ENCODE data around the gene MRGPRD.

Gene MRGPRD

GRCh38 chr11:68970921-68971636 is 9.7 kb downstream of the MRGPRD start:
- no peak for DNase-seq (ENCODE audit: extremely low read depth in 1 of 2, low read depth in 1 of 2)

DNA sequence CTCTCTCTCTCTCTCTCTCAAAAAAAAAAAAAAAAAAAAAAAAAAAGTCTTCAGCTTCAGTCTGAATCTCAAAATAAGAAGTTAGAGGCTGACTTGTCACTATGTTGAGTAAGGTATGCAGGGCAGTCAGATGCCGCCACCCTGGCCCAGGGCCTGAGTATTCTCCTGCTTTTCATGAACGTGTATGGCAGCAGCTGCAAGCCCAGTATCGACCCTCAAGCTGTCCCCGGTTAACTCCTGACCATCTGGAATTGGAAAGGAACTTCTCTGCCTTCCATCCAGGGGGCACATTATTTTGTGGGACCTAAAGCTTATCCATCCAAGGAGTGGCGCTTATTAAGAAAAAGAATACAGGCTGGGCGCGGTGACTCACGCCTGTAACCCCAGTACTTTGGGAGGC is 11.4 kb downstream of the MRGPRD start:
- DNase-seq (ENCODE audit: extremely low read depth in 1 of 2, low read depth in 1 of 2): no peak

DNA sequence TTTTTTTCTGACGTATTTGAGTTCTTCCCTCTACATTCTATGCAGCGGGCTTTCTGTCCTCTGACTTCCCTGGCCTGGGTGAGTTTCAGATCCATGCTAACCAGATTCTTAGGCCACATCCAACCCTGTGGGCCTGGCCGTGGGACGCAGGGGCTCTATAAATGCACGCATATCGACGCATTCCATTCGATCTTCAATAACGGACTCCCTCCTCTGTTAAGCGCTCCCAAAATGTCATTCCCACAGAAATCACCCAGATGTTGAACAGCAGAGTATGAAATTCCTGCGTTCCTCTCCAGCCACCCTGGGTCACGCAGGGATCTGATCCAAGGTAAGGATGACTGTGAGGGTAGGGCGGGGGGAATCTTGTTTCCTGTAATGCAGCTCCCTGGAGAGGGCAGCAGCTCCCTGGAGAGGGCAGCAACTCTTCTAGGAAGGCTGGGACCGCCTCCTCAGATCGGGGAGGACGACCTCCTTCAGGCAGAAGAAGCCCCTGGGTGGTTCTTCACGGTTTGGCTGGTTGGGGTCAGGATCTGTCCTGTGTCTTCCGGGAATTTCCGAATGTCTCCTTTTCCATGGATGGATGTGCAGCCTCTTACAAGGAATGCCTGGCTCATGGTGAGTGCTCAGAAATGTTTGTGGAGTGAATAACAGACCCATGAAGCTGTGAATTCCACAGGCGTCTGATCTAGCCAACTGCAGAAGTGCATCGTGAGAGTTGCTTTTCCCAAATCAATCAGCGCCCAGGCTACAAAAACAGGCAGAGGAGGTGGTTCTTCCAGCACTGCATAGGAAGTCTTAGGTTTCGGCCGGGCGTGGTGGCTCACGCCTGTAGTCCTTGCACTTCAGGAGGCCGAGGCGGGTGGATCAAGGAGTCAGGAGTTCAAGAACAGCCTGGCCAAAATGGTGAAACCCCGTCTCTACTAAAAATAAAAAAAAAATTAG is 12.2 kb downstream of the MRGPRD start:
- DNase-seq (ENCODE audit: extremely low read depth in 1 of 2, low read depth in 1 of 2): no peak

DNA sequence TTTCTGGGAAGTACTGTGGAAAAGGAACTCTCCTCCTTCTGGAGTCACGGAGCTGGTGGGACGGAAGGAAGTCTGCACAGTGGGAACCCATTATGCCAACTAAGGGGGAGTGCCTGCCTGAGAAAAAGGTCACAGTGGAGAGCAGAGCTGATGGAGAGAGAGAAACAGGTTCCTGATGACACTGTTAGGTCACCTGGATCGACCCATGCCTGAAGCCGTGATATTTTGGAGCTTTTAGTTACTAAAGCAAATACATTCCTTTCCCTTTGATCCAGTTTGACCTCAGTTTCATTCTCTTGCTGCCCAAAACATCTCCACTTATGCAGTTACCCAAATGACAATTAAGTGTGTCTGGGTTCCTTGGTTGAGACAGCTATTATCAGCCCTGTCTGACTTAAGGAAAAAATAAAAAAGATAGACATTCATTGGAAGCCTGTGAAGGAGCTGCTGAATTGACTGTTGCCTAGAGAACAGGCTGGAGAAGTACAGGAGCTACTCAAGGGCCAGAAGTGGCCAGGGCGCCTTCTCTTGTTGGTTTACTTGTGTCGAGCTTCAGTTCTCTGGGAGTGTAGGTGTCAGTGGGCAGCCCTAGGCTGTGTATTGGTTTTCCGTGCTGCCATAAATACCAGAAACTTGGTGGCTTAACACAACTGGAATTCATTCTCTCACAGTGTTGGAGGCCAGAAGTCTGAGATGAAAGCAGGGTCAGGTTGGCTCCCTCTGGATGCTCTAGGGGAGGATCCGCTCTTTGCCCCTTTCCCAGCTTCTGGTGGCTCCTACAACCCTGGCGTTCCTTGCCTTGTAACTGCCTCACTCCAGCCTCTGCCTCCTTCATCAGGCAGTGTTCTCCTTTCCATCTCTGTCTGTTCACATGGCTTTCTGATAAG is 13.6 kb downstream of the MRGPRD start:
- DNase-seq (ENCODE audit: extremely low read depth in 1 of 2, low read depth in 1 of 2): no peak

DNA sequence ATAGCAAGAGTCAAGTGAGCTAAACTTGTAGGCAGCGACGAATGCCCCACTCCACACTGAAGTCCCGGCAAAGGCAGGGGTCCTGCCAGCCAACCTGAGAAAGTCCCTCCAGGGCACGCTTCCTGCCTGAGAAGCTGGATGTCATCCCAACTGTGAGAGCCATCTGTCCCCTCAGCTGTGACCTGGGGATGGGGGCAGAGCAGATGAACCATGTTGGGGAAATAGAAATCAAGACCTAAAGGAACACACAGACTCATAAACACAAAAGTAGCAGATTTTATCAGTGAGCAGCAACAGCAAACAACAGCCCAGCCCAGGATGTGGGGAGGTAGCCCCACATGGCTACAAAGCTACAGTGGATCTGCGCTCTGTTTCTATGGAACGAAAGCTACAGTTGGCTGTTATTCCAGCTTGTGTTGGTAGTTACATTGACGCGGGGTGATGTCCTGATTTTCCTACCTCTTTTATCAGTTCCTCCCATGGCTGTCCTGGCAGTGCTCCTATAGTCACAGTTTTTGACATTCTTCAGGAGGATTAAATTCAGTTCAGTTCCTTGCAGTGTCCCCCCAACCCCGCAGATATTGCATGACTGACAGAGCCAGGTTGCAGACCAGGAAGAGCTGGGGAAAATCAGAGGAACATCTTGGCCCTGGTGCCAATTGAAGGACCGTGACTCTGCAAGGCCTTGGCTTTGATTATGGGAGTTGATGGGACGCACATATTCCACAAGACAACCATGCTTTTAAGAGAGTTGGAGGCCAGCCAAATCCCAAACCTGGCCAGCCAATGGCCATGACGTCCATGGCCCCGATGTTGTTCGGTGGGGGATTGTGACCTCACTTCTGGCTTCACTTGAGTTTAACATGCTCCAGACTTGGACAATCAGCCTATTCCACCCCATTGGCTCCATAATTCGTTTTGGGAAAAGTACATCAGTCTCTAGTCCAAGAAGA is 14.6 kb downstream of the MRGPRD start:
- DNase-seq (ENCODE audit: extremely low read depth in 1 of 2, low read depth in 1 of 2): no peak

GRCh38 chr11:68963779-68964178 is 17.0 kb downstream of the MRGPRD start:
- no peak for DNase-seq (ENCODE audit: extremely low read depth in 1 of 2, low read depth in 1 of 2)

- DNase-seq (ENCODE audit: extremely low read depth in 1 of 2, low read depth in 1 of 2): no peak
Observed at GRCh38 chr11:68962527-68963250, 18.1 kb downstream of the MRGPRD start.

DNA sequence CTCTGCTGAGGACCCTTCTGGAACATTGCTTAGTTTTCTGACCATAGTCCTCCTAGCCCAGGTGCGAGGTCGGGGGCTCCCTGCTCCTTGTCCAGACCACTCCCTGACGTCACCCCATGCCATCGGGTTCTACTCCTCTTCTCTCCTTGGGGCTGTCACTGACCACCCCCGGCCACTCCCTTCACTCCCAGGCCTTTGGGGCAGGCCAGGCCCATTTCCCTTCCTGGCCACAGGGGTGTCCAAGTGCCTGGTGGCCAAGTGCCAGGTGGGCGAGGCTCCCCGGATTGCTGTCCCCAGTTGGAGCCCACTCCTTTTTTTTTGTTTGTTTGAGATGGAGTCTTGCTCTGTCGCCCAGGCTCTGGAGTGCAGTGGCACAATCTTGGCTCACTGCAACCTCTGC is 19.5 kb downstream of the MRGPRD start:
- DNase-seq (ENCODE audit: extremely low read depth in 1 of 2, low read depth in 1 of 2): no peak

GRCh38 chr11:68960294-68961071 is 20.3 kb downstream of the MRGPRD start:
- no peak for DNase-seq (ENCODE audit: extremely low read depth in 1 of 2, low read depth in 1 of 2)

- DNase-seq (ENCODE audit: extremely low read depth in 1 of 2, low read depth in 1 of 2): no peak
Observed at GRCh38 chr11:68959465-68960293, 21.1 kb downstream of the MRGPRD start.

- DNase-seq (ENCODE audit: extremely low read depth in 1 of 2, low read depth in 1 of 2): no peak
Observed at GRCh38 chr11:68958211-68958610, 22.6 kb downstream of the MRGPRD start.

DNA sequence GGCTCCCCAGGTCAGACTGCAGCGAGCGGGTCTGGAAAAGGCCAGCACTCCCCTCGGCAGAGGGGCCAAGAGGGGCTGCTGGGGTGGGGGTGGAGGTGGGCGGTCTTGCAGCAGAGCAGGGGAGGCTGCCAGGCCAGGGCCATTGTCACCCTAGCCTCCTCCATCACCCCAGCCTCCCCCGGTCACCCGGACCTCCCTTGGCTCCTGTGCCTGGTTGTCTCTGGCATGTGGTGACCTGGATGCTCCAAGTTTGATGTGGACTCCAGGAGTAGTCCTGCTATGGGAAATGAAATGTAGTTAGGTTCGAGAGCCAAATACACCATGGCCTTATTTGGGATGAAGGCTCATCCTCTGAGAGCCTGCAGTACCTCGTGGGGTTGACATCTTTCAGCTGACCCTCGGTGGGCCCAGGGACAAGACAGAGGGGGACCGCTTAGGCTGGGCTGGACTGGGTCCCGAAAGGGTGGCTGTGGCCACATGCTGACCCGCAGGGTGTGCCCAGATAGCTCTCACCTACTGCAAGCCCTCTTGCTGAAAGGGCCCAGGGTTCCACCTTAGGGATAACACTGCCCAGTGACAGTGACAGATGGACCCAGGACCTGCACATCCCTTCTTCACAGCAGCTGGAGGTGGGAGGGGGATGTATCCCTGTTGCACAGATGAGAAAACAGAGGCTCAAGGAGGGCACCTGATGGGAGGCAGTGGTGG is 24.1 kb downstream of the MRGPRD start:
- no peak for DNase-seq (ENCODE audit: extremely low read depth in 1 of 2, low read depth in 1 of 2)

DNA sequence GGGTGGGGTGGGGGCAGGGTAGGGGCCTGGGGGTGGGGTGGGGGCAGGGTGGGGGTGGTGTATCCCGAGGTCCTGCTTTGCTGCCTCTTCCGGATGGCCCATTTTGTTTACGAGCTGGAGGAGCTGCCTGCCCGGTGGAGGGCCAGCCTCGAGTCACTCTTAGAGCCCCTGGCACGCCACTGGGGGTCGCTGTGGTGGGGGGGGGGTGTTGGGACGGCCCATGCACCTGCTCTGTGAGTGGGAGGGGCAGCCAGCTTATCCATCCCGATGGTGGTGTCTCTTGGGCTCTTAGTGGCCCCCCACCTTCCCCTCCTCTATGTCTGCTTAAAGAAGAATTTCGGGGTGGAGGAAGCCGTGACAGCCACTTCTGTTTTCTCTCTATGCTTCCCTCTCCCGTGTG is 24.6 kb downstream of the MRGPRD start:
- DNase-seq (ENCODE audit: extremely low read depth in 1 of 2, low read depth in 1 of 2): no peak

- no peak for DNase-seq (ENCODE audit: extremely low read depth in 1 of 2, low read depth in 1 of 2)
Observed at GRCh38 chr11:68955607-68955958, 25.2 kb downstream of the MRGPRD start.

GRCh38 chr11:68954836-68955606 is 25.8 kb downstream of the MRGPRD start:
- no peak for DNase-seq (ENCODE audit: extremely low read depth in 1 of 2, low read depth in 1 of 2)

- DNase-seq (ENCODE audit: extremely low read depth in 1 of 2, low read depth in 1 of 2): no peak
Observed at GRCh38 chr11:68950762-68951161, 30.0 kb downstream of the MRGPRD start.
